ENCODE results near the gene EIF4H. TPM values are rescaled to one million over a fixed set of nuclear protein-coding genes. Genes with fewer than 3 reads are reported as not detected.

Gene EIF4H
- total and polyA plus RNA-seq, 9 of the 15 experiments (the other 6 are each of a cell fraction or from before 2014, with no cell fraction given), result 11.0 to 435 (median 319) TPM

- TF ChIP-seq, protein P1, sequence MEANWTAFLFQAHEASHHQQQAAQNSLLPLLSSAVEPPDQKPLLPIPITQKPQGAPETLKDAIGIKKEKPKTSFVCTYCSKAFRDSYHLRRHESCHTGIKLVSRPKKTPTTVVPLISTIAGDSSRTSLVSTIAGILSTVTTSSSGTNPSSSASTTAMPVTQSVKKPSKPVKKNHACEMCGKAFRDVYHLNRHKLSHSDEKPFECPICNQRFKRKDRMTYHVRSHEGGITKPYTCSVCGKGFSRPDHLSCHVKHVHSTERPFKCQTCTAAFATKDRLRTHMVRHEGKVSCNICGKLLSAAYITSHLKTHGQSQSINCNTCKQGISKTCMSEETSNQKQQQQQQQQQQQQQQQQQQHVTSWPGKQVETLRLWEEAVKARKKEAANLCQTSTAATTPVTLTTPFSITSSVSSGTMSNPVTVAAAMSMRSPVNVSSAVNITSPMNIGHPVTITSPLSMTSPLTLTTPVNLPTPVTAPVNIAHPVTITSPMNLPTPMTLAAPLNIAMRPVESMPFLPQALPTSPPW (CRISPR knock-in tag; IDR thresholded peaks at IDR 0.05), result no peak
- no peak for TF ChIP-seq ELK3 (CRISPR knock-in tag; IDR thresholded peaks at IDR 0.05)
- TF ChIP-seq ZNF174 (CRISPR knock-in tag; IDR thresholded peaks at IDR 0.05), result no peak
- TF ChIP-seq IRF2 (CRISPR knock-in tag; IDR thresholded peaks at IDR 0.05), result no peak
- peak; percentile 70; the same call in 1 of the 2 replicates for TF ChIP-seq HLTF (IDR thresholded peaks at IDR 0.05)
- no peak for TF ChIP-seq ZNF449 (CRISPR knock-in tag; IDR thresholded peaks at IDR 0.05)
- no peak for TF ChIP-seq FOXP4 (CRISPR knock-in tag; IDR thresholded peaks at IDR 0.05; ENCODE audit: borderline replicate concordance)
- TF ChIP-seq GABPA (tag; conservative IDR thresholded peaks at IDR 0.05; ENCODE audit: low read depth), result no peak
- TF ChIP-seq ARID2 (IDR thresholded peaks at IDR 0.05), result 0 out of 2 replicates have a peak, but pooled peaks have one; percentile 14
- TF ChIP-seq ZNF197 (CRISPR knock-in tag; IDR thresholded peaks at IDR 0.05; ENCODE audit: low read depth), result no peak
- TF ChIP-seq RB1 (IDR thresholded peaks at IDR 0.05; ENCODE audit: low read depth), result no peak
- TF ChIP-seq, protein P2, sequence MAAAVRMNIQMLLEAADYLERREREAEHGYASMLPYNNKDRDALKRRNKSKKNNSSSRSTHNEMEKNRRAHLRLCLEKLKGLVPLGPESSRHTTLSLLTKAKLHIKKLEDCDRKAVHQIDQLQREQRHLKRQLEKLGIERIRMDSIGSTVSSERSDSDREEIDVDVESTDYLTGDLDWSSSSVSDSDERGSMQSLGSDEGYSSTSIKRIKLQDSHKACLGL (CRISPR knock-in tag; IDR thresholded peaks at IDR 0.05; ENCODE audit: borderline replicate concordance, poor library complexity, severe bottlenecking), result no peak
- no peak for TF ChIP-seq RREB1 (CRISPR knock-in tag; IDR thresholded peaks at IDR 0.05)
Measured at GRCh38 chr7:74173074-74173473, 1.1 kb upstream of the EIF4H start (continued).

Measured in K562 (cell line).